Measurements from ENCODE around the gene FBL. TPM values are rescaled to one million over a fixed set of nuclear protein-coding genes. Genes with fewer than 3 reads are reported as not detected.

The FBL gene
- total RNA-seq, 1 experiment from 2014 or later = 437 TPM

GRCh38 chr19:39788244-39788643, 57.9 kb downstream of the FBL start:
- Histone ChIP-seq H3K9me2 (ENCODE audit: insufficient read depth) (no peaks in the 10 kb centered on the region), H4K20me1 (ENCODE audit: insufficient read depth) (no peaks in the 10 kb centered on the region), H3K36me3 (ENCODE audit: low read depth) (no peaks in the 10 kb centered on the region), H3K79me2 (ENCODE audit: low read depth) (no peaks in the 10 kb centered on the region), H3K4me3 (no peak overlapping the region), H2AFZ (no peak overlapping the region), H3K27ac (no peak overlapping the region), H3K4me1 (replicated peaks; ENCODE audit: insufficient read depth) (no peaks in the 10 kb centered on the region), H3K4me2 (no peak overlapping the region), H3K27me3 (ENCODE audit: insufficient read depth, low read depth) (peaks cover 42% of the 10 kb centered on the region), H3K9me3 (ENCODE audit: insufficient read depth, low read depth) (no peaks in the 10 kb centered on the region), H3F3A (ENCODE audit: insufficient read depth, low read depth) (no peaks in the 10 kb centered on the region)
- BruUV-seq (replicated peaks) = no TSS peak
- intact Hi-C loops (cut with micrococcal nuclease; ENCODE audit: unreplicated experiment) = no loop called here
- TF ChIP-seq EZH2 (IDR thresholded peaks at IDR 0.05; ENCODE audit: low read depth) = no peak
- TF ChIP-seq CTCF (conservative IDR thresholded peaks at IDR 0.05) = no peak
- ChIA-PET POLR2A (ENCODE audit: unreplicated experiment) (no interaction called here), CTCF (no interaction called here)
- DNase-seq = no peak

Small RNA genes lying within 50 kb of the gene (microRNA-seq; reads per million reads assigned to microRNA genes)
- not detected for gene MIR6719 (ENCODE audit: borderline number of aligned reads, borderline replicate concordance)

Other genes with a start within 250 kb of the FBL start
- not detected in 2 replicates for gene LGALS13, start 243.9 kb downstream of the FBL start, total RNA-seq (2021)
- not detected in 2 replicates for gene LGALS16, start 190.5 kb downstream of the FBL start, total RNA-seq (2021)
- gene LGALS14, start 141.9 kb downstream of the FBL start, total RNA-seq (2021) = not detected in 2 replicates
- not detected in 2 replicates for gene CLC, start 108.3 kb downstream of the FBL start, total RNA-seq (2021)
- not detected in 2 replicates for gene LEUTX, start 67.5 kb downstream of the FBL start, total RNA-seq (2021)
- 29.9 and 39.5 TPM in 2 replicates for gene DYRK1B, start 12.2 kb downstream of the FBL start, total RNA-seq (2021)
- 5.8 and 9.3 TPM in 2 replicates for gene FCGBP, start 88.3 kb upstream of the FBL start, total RNA-seq (2021)
- 82.8 and 110 TPM in 2 replicates for gene PSMC4, start 124.8 kb upstream of the FBL start, total RNA-seq (2021)
- gene ZNF546, start 150.7 kb upstream of the FBL start, total RNA-seq (2021) = 1.9 and 3.6 TPM in 2 replicates
- gene ZNF780B, start 209.9 kb upstream of the FBL start, total RNA-seq (2021) = 13.1 and 20.0 TPM in 2 replicates
- gene ZNF780A, start 244.6 kb upstream of the FBL start, total RNA-seq (2021) = 14.6 and 15.5 TPM in 2 replicates

All from PC-9 (cell line).